Measurements from ENCODE around the gene LGR4. TPM values are rescaled to one million over a fixed set of nuclear protein-coding genes. Genes with fewer than 3 reads are reported as not detected.

LGR4 gene
- total RNA-seq, 2 experiments from 2014 or later, result 0.06 to 1.2 TPM

DNA sequence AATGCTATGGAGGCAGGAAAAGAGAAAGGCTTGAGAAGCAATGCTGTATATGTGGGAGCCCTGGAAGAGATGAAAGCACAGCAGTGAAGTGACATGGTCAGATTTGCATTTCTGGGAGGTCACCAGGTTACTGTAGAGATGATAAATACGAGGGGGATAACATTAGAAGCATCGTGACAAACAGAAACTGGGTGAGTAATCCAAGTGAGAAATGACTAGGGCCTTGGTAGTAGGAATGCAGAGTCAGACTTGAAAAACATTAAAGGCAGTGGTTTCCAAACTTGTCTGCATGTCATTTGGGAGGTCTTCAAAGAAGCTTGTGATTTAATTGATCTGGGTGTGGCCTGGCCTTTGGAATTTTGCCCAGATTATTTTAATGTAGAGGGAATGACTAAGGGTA lies 153.5 kb downstream of the LGR4 start:
- Histone ChIP-seq H3K4me1 (ENCODE audit: insufficient read depth, low read length, poor library complexity, severe bottlenecking) (no peaks in the 10 kb centered on the region), H3K4me3 (ENCODE audit: low read depth, low read length, poor library complexity, severe bottlenecking) (no peak overlapping the region), H3K4me2 (ENCODE audit: low read length) (no peak overlapping the region), H3K9me2 (ENCODE audit: insufficient read depth, low read length) (no peaks in the 10 kb centered on the region), H3K36me3 (ENCODE audit: insufficient read depth, low read length) (no peaks in the 10 kb centered on the region), H2AFZ (ENCODE audit: low read length) (no peak overlapping the region), H3K79me2 (ENCODE audit: insufficient read depth, low read depth, low read length) (no peaks in the 10 kb centered on the region), H3K27ac (ENCODE audit: low read depth, low read length, poor library complexity, severe bottlenecking) (no peak overlapping the region), H4K20me1 (ENCODE audit: insufficient read depth, low read length) (no peaks in the 10 kb centered on the region), H3K9me3 (ENCODE audit: low read length) (no peaks in the 10 kb centered on the region)
- BruUV-seq (replicated peaks), result no TSS peak
- TF ChIP-seq EZH2phosphoT487 (IDR thresholded peaks at IDR 0.05; ENCODE audit: borderline replicate concordance, low read depth, low read length), result no peak
- no peak for TF ChIP-seq CTCF (conservative IDR thresholded peaks at IDR 0.05; ENCODE audit: low read length)
- ChIA-PET POLR2A (no interaction called here), CTCF (ENCODE audit: unreplicated experiment) (no interaction called here)
- intact Hi-C loops (cut with micrococcal nuclease; ENCODE audit: unreplicated experiment), result no loop called here
- DNase-seq (ENCODE audit: low spot score), result no peak

DNA sequence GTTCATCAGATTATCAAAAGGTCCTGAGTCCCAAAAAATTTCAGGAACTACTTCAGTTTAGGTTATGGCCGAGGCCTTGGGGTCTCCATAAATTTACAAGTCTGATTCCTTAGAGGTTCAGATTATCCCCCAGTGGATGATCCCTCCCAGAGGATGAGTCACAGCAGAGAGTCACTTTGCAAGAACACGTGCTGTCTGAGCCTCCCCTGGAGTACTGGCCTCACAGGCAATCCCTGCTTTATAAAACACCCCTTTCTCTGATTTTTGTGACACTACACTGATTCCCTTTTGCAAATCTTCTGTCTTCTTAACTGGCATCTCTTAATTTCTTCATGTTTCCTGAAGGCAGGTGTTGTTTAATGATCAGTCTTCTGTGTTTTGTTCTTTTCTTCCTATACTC lies 154.8 kb downstream of the LGR4 start:
- no peak for DNase-seq (ENCODE audit: low spot score)
- H3K27ac ChIP-seq (ENCODE audit: low read depth, low read length, poor library complexity, severe bottlenecking), result no peak overlapping the region
- no peaks in the 10 kb centered on the region for H3K9me2 ChIP-seq (ENCODE audit: insufficient read depth, low read length)
- no peaks in the 10 kb centered on the region for H3K9me3 ChIP-seq (ENCODE audit: low read length)
- no peaks in the 10 kb centered on the region for H3K4me1 ChIP-seq (ENCODE audit: insufficient read depth, low read length, poor library complexity, severe bottlenecking)
- H3K4me3 ChIP-seq (ENCODE audit: low read depth, low read length, poor library complexity, severe bottlenecking), result no peak overlapping the region
- no peak for TF ChIP-seq EZH2phosphoT487 (IDR thresholded peaks at IDR 0.05; ENCODE audit: borderline replicate concordance, low read depth, low read length)
- no peak for TF ChIP-seq CTCF (conservative IDR thresholded peaks at IDR 0.05; ENCODE audit: low read length)
- ChIA-PET CTCF (ENCODE audit: unreplicated experiment) (no interaction called here), POLR2A (interaction anchor here (0.8 kb wide), 1 partner anchor 9 kb away, joined by 4 read pairs; no protein-coding TSS in a partner anchor)
- no TSS peak for BruUV-seq (replicated peaks)
- no peaks in the 10 kb centered on the region for H3K79me2 ChIP-seq (ENCODE audit: insufficient read depth, low read depth, low read length)
- intact Hi-C loops (cut with micrococcal nuclease; ENCODE audit: unreplicated experiment), result no loop called here
- no peaks in the 10 kb centered on the region for H4K20me1 ChIP-seq (ENCODE audit: insufficient read depth, low read length)
- H3K36me3 ChIP-seq (ENCODE audit: insufficient read depth, low read length), result no peaks in the 10 kb centered on the region
- no peak overlapping the region for H3K4me2 ChIP-seq (ENCODE audit: low read length)
- H2AFZ ChIP-seq (ENCODE audit: low read length), result no peak overlapping the region

Small RNA genes within 50 kb of the gene (microRNA-seq; reads per million reads assigned to microRNA genes)
- not detected for gene MIR8087 (ENCODE audit: borderline replicate concordance)

Small RNA genes within 50 kb of the gene (small RNA-seq; reads per million reads assigned to genes)
- not detected for gene AC100771.1
- gene MIR8087, result not detected
- 0.31 reads per million for gene RNA5SP339

Other genes starting within 250 kb of the LGR4 start
- gene CCDC34, start 109.6 kb downstream of the LGR4 start, total RNA-seq (2014; rRNA removed; shearing (Covaris generic)), result 20.8 and 21.9 TPM in 2 replicates
- gene CCDC34, start 109.6 kb downstream of the LGR4 start, total RNA-seq (2022), result 38.5 and 49.0 TPM in 2 replicates
- 19.7 and 22.7 TPM in 2 replicates for gene LIN7C, start 34.0 kb upstream of the LGR4 start, total RNA-seq (2014; rRNA removed; shearing (Covaris generic))
- gene LIN7C, start 34.0 kb upstream of the LGR4 start, total RNA-seq (2022), result 31.6 and 34.6 TPM in 2 replicates
- not detected in 2 replicates for gene BDNF, start 227.7 kb upstream of the LGR4 start, total RNA-seq (2014; rRNA removed; shearing (Covaris generic))
- gene BDNF, start 227.7 kb upstream of the LGR4 start, total RNA-seq (2022), result not detected in 2 replicates

Data from OCI-LY7 (cell line).